Nephron (organoid): ENCODE measurements around the gene PRDM13.

ENCODE experiments used
- H3K27ac Mint-ChIP-seq, 3 experiments: 2 replicates each; pipeline ENCODE4 v1.8.0; 2020; ENCODE audit warnings: mixed read lengths in 3 of 3, mild to moderate bottlenecking in 2 of 3, moderate library complexity in 1 of 3
- H3K27me3 Mint-ChIP-seq: 2 replicates; pipeline ENCODE4 v1.8.0; 2021; ENCODE audit warnings: low read depth, mild to moderate bottlenecking, moderate library complexity, mixed read lengths
- H3K36me3 Mint-ChIP-seq: 2 replicates; pipeline ENCODE4 v1.8.0; 2020; ENCODE audit warnings: low read depth, mixed read lengths
- H3K4me1 Mint-ChIP-seq: 2 replicates; pipeline ENCODE4 v1.8.0; 2020; ENCODE audit warnings: mixed read lengths
- H3K4me3 Mint-ChIP-seq, 3 experiments: 2 replicates each; pipeline ENCODE4 v1.8.0; 2020; ENCODE audit warnings: mild to moderate bottlenecking in 3 of 3, mixed read lengths in 3 of 3, moderate library complexity in 2 of 3
- H3K9me3 Mint-ChIP-seq: 2 replicates; pipeline ENCODE4 v1.8.0; 2020; ENCODE audit warnings: mixed read lengths
- CTCF ChIP-seq, 3 experiments: fragments of 200-600 bp; sonication (generic); IDR thresholded peaks; one replicate each; pipeline ENCODE4 v1.5.0; 2021; ENCODE audit warnings: antibody characterized with exemption in 3 of 3; ENCODE audit not compliant: unreplicated experiment in 3 of 3

PRDM13 gene

GRCh38 chr6:99602520-99603420 lies 3.9 kb upstream of the PRDM13 start:
- H3K4me3 Mint-ChIP-seq = peak overlapping the region; percentile 46 to 56 (median 55)
- no peak for TF ChIP-seq CTCF (IDR thresholded peaks at IDR 0.05; ENCODE audit: unreplicated experiment in 3 of 3)
- H3K36me3 Mint-ChIP-seq = no peaks in the 10 kb centered on the region
- peaks cover 15% of the 10 kb centered on the region for H3K4me1 Mint-ChIP-seq
- H3K9me3 Mint-ChIP-seq = peaks cover 3% of the 10 kb centered on the region
- H3K27ac Mint-ChIP-seq = no peak overlapping the region
- H3K27me3 Mint-ChIP-seq = peaks cover 100% of the 10 kb centered on the region

GRCh38 chr6:99603421-99604165 lies 3.0 kb upstream of the PRDM13 start:
- no peak for TF ChIP-seq CTCF (IDR thresholded peaks at IDR 0.05; ENCODE audit: unreplicated experiment in 3 of 3)
- Mint-ChIP-seq H3K36me3 (no peaks in the 10 kb centered on the region), H3K9me3 (peaks cover 3% of the 10 kb centered on the region), H3K27ac (no peak overlapping the region), H3K4me3 (peak overlapping the region; percentile 55 to 71 (median 62)), H3K4me1 (peaks cover 15% of the 10 kb centered on the region), H3K27me3 (peaks cover 100% of the 10 kb centered on the region)

- Mint-ChIP-seq H3K27me3 (peaks cover 100% of the 10 kb centered on the region), H3K9me3 (peaks cover 8% of the 10 kb centered on the region), H3K4me1 (peaks cover 15% of the 10 kb centered on the region), H3K4me3 (peak overlapping the region; percentile 55 to 71 (median 62)), H3K36me3 (no peaks in the 10 kb centered on the region), H3K27ac (no peak overlapping the region)
- TF ChIP-seq CTCF (IDR thresholded peaks at IDR 0.05; ENCODE audit: unreplicated experiment in 3 of 3) = no peak
Measured at GRCh38 chr6:99604166-99605073, 2.2 kb upstream of the PRDM13 start.

GRCh38 chr6:99605074-99605734 lies 1.4 kb upstream of the PRDM13 start:
- H3K4me3 Mint-ChIP-seq = peak overlapping the region; percentile 11 to 55 (median 25)
- no peaks in the 10 kb centered on the region for H3K36me3 Mint-ChIP-seq
- no peak overlapping the region for H3K27ac Mint-ChIP-seq
- H3K9me3 Mint-ChIP-seq = peaks cover 8% of the 10 kb centered on the region
- H3K27me3 Mint-ChIP-seq = peaks cover 100% of the 10 kb centered on the region
- peaks cover 15% of the 10 kb centered on the region for H3K4me1 Mint-ChIP-seq
- TF ChIP-seq CTCF (IDR thresholded peaks at IDR 0.05; ENCODE audit: unreplicated experiment in 3 of 3) = peak in 1 of 3 experiments; percentile 17
